DMS53 (cell line): ENCODE data around the gene CTNNBL1.

Experiments
- DNase-seq: peaks from one replicate; lab custom pipeline; 2025; lab: John Stamatoyannopoulos, UW

CTNNBL1 gene

DNA sequence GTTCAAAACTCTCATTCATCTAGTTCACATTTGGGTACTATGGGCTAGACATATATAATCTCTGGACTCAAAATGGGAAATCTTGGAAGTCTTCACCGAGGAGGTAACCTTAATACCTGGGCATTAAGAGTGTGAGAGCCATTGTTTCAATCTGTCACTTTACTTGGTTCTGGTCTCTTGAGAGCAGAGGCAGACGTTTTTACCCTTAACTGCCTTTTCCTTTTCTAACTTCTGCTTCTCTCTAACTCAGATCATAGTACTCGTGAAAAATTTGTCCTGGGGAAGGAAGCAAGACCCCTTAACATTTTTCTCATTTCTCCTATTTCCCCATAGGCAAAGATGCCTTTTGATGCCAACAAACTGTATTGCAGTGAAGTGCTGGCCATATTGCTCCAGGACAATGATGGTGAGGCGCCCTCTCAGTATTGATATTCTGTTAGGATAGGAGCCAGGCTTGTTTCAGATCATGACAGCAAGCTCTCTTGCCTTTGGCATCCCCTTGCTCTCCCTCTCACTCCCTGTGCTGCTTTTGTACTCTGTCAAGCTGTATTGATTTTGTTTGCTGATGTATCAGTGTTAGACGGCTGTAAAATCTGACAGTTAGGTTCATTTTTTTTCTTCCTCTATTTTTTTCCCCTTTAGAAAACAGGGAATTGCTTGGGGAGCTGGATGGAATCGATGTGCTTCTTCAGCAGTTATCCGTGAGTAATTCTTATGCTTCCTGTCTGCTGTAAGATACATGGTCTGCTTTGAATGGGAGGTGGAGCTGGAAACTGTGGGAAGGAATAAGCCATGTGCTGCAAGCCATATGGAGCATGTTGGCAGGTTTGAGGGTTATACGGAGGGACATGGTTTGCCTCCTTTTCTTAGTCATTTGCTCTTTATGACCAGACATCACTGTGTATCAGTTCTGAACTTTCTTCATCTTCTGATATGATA lies 83.5 kb downstream of the CTNNBL1 start:
- no peak for DNase-seq

DNA sequence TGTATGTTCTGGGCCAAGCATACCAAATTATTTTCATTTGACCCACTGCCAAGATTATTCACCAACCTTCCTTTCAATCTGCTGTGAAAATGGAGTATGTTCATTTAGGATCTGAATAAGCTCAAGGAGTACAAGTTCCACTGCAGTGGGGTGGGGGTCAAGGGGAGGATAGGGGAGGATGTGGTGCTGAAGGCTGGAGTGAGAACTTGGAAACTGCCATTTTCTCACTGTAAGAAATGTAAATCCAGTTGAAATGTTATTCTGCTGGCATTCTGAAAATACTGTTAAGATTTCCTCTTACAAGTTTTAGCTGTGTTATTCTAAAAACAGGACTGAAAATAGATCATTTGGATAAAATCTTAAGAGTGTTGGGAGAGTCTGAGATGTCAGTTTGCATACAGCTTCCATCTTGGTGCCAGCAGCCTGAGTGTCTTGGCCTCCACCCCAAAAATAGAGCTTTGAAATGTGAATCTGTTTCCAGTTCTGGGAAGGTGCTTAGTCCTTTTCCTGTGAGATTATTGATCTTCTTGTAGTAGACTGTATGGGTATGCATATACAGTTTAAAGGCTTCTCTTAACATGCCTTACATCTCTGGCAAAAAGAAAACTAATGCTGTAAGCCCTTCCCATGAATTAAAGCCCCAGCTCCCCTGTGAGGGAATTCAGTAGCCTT lies 84.3 kb downstream of the CTNNBL1 start:
- no peak for DNase-seq

DNA sequence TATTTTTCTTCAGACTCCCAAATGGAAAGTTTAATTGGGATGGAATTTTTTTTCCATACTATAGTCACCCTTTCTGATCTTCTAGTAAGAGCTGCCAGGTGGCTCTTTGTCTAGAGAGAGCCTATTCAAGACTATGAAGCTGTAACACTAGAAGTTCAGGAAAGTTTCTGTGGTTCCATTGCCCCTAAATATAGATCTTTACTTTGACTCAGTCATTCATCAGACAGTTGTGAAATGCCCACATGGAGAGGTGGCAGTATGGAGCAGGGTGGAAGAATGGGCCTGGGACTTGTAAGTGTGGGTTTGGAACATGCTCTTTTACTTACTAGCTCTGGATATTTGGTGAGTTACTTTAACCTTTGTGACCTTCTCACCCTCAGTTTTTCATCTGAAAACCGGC lies 87.8 kb downstream of the CTNNBL1 start:
- no peak for DNase-seq

DNA sequence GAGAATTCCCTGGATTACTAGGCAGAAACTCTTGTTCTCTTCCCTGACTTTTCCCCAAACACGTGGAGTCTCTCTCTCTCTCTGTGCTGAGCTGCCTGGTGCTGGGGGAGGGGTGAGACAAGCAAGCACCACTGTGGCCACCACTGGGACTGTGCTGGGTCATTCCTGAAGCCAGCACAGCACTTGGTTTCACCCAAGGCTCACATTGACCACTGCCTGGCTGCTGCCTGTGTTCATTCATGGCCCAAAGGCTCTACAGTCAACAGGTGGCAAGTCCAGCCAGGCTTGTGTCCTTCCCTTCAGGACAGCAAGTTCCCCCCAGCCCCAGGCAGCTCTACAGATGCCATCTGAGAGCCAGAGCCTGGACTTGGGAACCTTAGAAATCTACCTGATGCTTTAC lies 92.2 kb downstream of the CTNNBL1 start:
- DNase-seq = no peak

DNA sequence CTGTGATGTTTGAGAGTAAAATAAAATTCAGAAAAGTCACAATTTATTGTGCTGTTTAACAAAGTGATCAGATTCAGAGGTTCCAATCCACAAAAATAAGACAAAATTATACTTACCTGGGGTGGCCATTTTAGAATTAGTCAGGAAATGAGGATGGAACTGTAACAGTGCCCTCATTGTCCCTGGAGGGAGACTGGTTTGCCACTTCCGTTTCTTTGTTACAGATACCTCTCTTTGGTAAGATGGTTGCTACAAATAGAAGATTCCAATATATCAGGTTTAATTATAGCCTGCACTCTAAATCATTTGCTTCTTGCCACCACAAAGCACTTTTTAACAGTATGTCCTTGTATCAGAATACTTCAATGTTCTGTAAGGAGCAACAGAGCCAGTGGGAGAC lies 95.6 kb downstream of the CTNNBL1 start:
- no peak for DNase-seq

DNA sequence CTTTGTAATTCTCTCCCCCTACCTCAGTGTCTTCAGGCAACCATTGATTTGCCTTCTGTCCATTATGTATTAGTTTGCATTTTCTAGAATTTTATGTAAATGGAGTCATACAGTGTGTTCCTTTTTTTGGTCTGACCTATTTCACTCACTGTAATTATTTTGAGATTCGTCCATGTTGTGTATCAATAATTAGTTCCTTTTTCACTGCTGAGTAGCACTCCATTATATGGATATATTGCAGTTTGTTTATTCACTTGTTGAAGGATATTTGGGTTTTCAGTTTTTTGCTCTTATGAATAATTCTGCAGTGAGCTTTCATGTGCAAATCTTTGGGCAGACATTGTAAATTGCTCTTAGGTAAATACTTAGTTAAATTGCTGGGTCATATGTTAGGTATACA lies 97.1 kb downstream of the CTNNBL1 start:
- DNase-seq = no peak

DNA sequence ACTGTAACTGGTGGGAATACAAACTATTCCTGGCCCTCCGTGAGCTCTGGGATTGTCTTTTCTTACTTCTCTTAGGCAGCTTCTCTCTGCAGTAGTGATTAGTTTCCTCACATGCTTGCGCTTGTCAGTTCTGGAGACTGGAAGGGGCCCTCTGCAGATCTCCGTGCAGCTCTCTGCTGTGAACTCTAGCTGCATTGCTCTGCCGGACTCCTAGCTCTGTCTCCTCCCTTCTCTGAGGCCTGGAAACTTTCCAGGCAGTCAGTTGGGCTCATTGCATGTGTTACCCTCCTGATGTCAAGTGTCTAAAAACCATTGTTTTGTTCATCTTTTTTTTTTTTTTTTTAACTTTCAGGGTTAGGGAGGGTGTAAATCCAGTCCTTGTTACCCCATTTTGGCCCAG lies 102.3 kb downstream of the CTNNBL1 start:
- no peak for DNase-seq

DNA sequence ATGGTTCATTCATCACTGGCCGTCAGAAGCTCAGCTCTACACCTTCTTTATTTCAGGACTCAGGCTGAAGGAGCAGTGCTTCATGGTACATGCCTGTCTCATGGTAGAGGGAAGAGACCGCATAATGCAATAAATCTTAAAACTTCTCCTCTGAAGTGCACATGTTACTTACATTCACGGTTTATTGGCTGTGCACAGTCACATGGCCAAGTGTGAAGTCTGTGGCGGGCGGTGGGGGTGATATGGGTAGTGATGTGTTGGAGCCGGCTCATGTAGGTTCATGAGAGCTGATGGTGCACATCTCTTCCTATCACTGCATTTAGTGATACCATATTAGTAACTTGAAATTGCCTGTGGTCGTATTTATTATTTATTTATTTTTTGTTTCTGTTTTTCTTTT lies 102.9 kb downstream of the CTNNBL1 start:
- DNase-seq = no peak

DNA sequence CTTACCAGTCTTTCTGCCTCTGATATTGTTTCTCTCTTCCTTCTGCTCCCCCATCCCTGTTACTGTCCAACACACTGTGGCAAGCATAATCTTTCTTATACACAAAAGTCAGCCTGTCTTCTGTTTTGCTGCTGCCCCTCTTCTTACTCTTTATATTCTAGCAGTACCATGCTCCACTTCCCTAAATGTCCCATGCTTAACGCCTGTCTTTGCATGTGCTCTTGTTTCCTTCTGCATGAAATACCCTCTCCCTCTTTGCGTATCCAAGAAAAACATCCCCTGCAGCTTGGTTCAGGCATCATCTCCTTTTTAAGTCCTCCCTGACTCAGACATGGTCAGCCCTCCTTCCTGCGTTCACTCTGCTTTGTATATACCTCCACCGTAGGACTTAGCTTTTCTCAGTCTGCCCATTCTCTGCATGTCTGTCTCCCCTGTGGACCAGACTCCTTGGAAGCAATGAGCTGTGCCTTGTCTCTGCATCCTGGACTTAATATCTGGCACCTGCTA lies 103.9 kb downstream of the CTNNBL1 start:
- no peak for DNase-seq

DNA sequence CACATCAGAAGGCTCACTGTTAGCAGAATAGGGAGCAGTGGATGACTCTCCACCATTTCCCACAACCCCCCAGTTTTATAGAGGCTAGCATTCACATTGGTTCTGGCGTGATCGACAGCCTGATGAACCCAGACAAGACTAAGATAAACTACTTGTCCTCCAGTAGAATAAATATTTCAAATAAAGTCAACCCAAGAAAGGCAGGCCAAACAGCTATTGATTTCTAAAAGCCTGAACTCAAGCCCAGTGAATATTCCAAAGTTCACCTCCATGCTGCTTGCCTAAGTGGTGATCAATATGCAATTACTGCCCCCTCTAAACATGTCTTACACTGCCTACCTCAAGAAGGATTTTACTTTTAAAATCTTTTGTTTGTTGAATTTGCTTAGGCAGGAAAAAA lies 104.5 kb downstream of the CTNNBL1 start:
- DNase-seq = no peak

DNA sequence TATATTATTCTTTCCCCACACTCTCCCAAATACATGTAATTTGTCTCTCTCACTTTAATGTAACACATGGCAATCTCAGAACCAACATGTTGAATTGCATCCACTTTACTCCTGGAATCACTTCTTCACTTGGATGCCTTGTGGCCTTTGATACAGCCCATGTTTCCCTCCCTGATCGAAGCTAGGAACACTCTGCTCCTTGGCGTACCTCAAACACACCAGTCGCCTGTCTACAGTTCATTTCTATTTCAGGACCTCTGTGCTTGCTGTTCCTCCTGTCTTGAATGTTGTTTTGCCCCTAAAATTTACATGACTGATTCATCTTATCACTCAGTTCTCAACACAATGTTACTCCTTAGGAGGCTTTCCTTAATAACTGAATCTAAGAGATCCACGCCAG lies 106.8 kb downstream of the CTNNBL1 start:
- DNase-seq = no peak

DNA sequence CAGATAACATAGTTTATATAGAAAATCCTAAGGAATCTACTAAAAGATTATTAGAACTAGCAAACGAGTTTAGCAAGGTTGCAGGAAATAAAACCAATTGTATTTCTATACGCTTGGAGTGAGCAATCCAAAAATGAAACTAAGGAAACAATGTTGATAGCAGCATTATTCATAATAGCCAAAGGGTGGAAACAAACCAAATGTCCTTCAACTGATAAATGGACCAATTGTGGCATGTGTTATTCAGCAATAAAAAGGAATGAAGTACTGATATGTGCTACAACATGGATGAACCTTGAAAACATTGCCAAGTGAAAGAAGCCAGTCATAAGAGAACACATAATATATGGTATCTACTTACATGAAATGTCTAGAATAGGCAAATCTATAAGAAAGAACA lies 108.1 kb downstream of the CTNNBL1 start:
- no peak for DNase-seq

DNA sequence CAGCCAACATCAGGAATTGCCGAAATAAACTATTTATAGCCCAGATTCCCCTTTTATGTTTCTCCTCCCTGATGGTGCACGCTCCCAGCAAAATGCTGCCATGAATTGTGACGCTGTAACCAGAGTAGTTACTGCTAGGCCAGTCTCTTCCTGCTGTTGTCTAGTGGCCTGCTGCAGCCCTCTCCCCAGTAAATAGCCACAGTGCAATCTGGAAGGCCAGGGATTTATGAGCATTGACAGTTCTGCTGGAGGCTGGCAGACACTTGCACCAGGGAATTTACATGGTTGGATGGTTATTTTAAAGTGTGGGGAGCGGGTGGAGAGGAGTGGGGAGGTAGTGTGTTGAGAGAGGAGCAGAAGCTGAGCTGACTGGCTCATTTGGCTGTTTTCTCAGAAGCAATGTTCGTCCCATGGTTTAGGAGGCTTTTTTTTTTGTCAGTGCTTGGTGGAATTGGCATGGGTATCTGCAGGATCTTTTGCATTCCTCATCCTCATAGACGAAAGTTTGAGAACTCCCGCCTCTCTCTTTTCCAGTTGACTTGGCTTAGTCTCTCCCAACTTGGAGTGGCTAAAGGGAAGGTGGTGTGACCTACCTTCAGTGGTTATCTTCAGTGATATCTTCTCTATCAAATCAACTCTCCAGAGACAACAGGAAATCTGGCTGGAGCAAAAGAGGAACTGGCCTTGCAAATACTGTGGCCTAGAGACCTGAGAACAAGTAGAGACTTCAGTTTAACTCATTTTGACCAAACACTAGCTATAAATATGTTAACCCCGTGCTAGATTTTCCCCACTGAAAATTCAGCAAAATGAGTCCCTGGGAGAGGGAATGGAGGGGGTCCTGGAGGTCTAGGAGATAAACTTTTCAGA lies 109.8 kb downstream of the CTNNBL1 start:
- DNase-seq = no peak

DNA sequence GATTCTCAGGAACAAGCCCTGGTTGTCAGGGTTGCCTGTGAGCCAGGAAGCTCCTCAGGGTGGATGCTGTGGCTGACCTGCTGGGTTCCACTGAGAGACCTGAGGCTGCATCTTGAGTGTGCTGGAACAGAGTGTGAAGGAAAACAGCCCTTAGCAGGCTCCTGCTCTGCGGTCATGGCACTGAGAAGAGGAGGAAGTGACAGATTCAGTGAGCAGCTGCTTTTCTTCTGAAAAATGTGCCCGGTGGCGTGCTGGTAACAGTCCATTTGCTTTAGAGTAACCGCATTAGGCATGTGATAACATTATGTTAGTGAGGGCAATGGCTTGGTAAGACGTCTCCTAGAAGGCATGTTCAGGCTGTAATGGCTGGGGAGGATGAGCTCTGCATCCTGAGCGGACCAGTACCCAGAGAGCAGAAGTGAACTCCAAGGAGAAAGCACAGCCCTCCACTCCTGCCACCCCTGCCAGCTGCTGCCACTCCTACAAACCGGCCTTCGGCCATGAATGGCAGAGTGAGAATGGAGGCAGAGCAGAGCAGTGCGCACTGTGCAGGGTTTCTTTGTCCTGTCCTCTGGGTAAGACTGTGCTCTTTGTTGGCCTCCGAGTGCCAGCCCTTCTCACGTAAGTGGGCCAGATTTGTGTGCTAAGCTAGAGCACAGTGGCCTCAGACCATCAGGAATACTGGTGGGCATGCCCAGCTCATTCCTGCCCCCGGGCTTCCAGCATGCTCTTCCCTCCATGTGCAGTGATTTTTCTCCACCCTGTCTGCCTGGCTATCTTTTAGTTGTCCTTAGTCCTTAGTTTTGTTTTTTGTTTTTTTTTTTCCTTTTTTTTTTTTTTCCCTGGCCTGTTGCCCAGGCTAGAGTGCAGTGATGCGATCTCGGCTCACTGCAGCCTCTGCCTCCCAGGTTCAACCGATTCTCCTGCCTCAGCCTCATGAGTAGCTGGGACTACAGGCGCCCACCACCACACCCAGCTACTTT lies 111.0 kb downstream of the CTNNBL1 start:
- DNase-seq = no peak

DNA sequence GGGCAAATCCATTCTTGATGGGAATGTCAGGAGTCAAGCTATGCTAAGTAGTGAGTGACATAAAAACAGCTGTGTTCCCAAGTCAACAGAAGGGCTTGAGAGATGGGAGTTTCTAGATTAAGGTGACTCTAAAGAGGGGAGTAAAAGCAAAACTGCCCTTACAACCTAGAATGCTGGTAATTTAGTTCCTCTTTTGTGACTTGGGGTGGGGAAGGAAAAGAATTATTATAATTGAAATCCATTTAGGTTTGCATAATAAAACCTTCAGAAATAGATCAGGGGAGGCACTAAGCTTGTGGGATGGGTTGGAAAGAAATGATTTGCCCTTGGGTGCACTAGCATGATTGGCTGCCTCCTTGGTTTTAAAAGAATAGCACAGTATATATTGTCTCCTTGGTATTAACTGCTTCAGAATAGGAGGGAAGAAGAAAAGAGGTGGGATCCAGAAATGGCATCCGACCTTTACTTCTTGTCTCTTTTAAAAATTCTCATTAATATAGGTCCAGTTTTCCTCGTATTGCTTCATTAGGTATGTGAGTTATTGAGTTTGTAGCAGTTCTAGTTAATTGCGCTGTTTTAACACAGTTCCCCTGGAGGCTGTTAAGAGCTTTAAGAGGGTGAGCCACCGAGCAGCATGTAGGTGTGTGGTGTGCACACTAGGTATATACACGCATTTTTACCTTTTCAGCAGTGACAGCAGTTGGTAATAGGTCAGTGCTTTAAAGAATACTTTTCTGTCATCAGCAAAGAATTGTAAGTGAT lies 113.8 kb downstream of the CTNNBL1 start:
- DNase-seq = no peak

DNA sequence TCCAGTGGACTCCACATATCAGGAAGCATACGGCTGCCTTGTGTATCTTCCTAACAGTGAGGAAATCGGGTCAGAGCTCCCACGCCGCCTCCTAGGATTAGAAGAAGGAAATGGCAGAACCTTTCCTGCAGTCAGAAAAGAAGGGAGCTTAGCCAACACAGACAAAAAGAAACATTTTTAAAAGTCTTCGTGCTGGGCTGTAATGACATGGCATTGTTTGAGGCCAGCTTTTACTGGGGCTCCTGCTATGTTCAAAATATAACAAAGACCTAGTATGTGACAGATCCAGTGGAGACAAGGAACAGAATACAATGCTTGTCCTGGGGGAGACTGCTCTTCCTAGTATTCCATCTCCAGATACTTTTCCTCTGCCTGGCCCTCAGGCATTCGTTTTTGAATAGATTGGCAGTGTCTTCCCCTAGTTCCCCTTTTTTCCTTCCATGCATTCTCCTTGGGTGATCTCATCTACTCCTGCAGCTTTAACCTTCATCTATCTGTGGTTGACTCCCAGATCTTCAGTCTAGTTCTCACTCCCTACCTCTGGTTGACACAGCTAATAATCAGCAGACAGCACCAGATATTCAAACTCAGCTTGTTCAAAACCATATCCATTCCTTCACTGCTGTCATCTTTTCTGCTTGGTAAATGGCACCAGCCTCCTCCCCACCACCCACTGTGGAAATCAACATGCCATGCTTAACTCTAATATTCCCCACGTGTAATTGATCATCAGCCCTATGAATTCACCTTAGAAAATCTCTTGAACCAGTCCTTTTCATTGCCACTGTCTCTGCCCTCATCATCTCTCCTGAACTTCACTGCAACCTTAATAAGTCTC lies 114.6 kb downstream of the CTNNBL1 start:
- no peak for DNase-seq

DNA sequence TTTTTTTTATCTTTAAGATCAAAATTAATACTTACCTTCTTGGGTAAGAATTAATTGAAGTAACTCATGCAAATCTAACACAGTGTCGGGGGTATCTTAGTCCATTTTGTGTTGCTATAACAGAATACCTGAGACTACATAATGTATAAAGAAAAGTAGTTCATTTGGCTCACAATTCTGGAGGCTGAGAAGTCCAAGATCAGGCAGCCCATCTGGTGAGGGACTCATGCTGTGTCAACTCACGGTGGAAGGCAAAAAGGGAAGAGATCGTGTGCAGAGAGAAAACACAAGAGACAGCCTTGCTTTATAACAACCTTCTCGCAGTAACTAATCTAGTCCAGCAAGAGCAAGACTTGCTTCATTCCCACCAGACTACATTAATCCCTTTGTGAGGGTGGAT lies 116.2 kb downstream of the CTNNBL1 start:
- no peak for DNase-seq

DNA sequence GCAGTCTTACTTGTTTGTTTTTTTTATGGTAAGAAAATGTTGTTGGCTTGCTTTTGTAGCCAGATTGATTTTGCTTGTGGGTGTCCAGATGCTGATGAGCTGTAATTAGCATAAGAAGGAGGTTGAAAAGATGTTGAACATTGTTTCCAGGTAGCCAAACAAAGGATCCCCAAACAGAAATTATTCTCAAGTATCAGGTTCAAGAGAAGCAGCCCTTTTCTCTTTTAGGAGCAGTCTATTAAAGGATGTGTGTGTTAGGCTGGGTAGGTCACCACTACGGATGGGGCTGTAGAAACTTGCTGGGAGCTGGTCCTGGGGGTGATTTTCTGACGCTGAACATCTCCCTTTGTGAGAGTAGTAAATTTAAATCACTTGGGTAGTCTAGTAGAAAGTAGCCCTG lies 122.2 kb downstream of the CTNNBL1 start:
- no peak for DNase-seq

DNA sequence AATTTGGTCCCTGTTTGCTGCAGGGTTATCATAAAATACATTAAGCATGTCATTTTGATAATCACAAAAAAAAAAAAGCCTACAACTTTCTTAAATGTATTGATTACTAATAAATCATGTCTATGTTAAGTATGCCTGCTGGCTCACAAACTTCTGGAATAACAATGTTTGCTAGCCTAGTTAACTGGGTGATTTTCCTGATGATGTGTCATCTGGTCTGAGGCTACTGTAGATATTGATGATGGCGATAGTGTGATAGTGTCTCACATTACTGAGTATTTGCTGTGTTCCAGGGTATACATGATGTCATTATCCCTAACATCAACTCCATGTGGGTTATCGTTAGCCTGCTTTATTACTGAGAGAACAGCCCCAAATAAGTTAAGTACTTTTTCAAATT lies 122.9 kb downstream of the CTNNBL1 start:
- DNase-seq = no peak
